ENCODE data around the gene SAMSN1. TPM values are rescaled to one million over a fixed set of nuclear protein-coding genes. Genes with fewer than 3 reads are reported as not detected.

Gene SAMSN1
- total and polyA plus RNA-seq, 9 donors = 1.3 to 8.0 (median 2.0) TPM

DNA sequence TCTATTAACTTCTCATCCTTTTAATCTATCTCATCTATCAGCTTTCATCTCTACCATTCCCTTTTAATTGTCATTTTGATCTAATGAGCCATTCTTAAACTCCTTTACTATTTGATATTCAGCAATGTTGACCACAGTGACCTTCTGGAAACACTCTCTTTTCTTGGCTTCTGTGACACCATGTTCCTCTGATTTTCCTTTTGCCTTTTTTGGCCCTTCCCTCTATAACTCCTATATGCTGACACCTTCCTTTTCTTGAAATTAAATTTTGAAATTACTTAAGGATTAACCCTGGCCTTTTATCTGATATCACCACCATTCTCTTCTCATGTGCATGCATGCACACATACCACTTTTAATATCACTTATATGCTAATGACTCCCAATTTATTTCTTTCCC, 41.2 kb upstream of the SAMSN1 start:
- Histone ChIP-seq H3K9me3 (no peaks in the 10 kb centered on the region), H3K27ac (no peak overlapping the region), H3K27me3 (no peaks in the 10 kb centered on the region), H3K36me3 (no peaks in the 10 kb centered on the region), H3K4me1 (ENCODE audit: insufficient read depth) (no peaks in the 10 kb centered on the region), H3K4me3 (no peak overlapping the region)
- TF ChIP-seq, protein P1, sequence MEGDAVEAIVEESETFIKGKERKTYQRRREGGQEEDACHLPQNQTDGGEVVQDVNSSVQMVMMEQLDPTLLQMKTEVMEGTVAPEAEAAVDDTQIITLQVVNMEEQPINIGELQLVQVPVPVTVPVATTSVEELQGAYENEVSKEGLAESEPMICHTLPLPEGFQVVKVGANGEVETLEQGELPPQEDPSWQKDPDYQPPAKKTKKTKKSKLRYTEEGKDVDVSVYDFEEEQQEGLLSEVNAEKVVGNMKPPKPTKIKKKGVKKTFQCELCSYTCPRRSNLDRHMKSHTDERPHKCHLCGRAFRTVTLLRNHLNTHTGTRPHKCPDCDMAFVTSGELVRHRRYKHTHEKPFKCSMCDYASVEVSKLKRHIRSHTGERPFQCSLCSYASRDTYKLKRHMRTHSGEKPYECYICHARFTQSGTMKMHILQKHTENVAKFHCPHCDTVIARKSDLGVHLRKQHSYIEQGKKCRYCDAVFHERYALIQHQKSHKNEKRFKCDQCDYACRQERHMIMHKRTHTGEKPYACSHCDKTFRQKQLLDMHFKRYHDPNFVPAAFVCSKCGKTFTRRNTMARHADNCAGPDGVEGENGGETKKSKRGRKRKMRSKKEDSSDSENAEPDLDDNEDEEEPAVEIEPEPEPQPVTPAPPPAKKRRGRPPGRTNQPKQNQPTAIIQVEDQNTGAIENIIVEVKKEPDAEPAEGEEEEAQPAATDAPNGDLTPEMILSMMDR (IDR thresholded peaks at IDR 0.05) = no peak
- no peak for TF ChIP-seq POLR2A (IDR thresholded peaks at IDR 0.05)
- no peak for TF ChIP-seq EP300 (IDR thresholded peaks at IDR 0.05)
- intact Hi-C loops (cut with DNase I) = no loop called here
- no peak for DNase-seq

DNA sequence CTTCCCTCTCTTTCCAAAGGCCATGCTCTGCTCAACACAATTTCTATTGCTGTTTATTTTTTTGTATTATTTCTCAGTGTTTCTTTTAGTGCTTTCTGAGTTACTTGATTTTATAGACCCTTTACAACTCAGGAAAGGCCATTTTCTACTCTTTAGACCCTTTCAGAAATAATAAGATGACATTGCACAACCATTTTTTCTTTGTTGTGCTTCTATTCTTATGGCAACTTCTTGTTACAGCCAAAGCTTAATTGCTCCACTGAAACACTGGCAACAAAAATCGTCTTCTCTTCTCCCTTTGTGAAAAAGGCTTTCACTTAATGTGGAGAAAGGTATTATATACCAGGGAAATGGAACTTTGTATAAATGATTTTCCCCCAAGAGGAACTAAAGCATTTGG, 39.0 kb upstream of the SAMSN1 start:
- no peaks in the 10 kb centered on the region for H3K36me3 ChIP-seq
- DNase-seq = no peak
- TF ChIP-seq, protein P1 (IDR thresholded peaks at IDR 0.05) = no peak
- TF ChIP-seq EP300 (IDR thresholded peaks at IDR 0.05) = no peak
- TF ChIP-seq POLR2A (IDR thresholded peaks at IDR 0.05) = no peak
- H3K4me1 ChIP-seq (ENCODE audit: insufficient read depth) = no peaks in the 10 kb centered on the region
- intact Hi-C loops (cut with DNase I) = no loop called here
- no peaks in the 10 kb centered on the region for H3K27me3 ChIP-seq
- no peak overlapping the region for H3K4me3 ChIP-seq
- 60 to 64% (median 63%) methylated on average over 1 of the region's 1 CpG for WGBS, 3 donors
- no peak overlapping the region for H3K27ac ChIP-seq
- no peaks in the 10 kb centered on the region for H3K9me3 ChIP-seq

DNA sequence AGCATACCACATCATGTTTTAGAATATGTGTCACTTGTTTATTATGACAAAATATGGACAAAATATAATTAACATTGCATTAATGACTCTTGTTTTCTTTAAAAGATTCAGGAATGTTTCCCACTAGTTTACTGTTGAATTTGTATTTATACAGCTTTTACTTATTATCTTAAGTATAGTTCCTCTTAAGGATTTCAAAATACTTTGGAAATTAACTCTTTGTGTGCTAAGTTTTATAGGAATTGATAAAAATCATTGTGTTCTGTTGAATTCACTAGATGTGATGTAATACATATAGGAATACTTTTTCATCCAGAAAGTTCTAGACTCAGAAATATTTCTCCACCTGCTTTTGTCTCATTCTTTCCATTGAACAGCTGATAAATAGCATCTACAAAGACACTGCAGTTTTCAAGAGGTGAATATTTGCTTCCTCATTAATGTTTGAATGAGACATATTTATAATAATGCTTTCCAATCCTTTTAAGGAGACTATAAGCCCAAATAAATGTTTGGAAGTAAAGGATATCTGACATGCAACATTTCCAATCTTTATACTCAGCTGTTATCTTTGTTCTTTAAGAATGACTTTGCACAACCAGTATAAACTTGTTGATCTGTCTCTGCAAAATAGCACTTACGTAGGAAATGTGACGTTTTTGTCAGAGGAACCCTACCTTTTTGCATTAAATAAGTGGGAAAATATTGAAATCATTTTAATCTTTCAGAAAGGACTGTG, 38.4 kb upstream of the SAMSN1 start:
- H3K36me3 ChIP-seq = no peaks in the 10 kb centered on the region
- WGBS, 3 donors = 55 to 64% (median 61%) methylated on average over 2 of the region's 2 CpGs
- H3K4me1 ChIP-seq (ENCODE audit: insufficient read depth) = no peaks in the 10 kb centered on the region
- H3K27me3 ChIP-seq = no peaks in the 10 kb centered on the region
- H3K4me3 ChIP-seq = no peak overlapping the region
- TF ChIP-seq, protein P1 (IDR thresholded peaks at IDR 0.05) = no peak
- TF ChIP-seq EP300 (IDR thresholded peaks at IDR 0.05) (no peak), POLR2A (IDR thresholded peaks at IDR 0.05) (no peak)
- H3K9me3 ChIP-seq = no peaks in the 10 kb centered on the region
- DNase-seq = no peak
- no peak overlapping the region for H3K27ac ChIP-seq
- intact Hi-C loops (cut with DNase I) = no loop called here

DNA sequence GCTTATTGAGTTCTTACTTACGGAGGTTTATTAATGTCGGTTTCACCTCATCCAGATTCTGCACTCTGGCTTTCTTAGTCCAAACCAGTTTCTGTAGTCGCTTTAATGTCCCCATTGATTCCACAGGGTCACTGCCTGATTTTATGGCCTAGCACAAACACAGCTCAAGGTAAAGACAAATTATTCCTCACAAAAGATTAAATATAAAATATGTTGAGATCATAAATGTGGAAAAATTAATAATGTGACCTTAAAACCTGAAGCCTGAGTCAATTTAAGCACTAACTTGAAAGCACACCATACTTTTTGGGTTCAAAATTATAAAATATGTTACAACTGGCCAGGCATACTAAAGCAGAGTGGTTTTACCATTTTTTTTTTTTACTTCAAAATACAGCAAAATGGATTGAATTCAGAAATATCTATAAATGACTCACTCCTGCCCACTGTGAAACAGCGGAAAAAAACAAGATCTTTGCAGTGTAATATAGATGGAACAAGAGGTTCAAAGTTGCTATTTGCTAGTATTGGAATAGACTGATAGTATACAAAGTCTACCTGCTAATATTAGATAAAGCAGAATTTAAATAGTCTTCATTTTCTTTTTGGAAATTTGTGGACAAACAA, 37.6 kb upstream of the SAMSN1 start:
- H3K4me1 ChIP-seq (ENCODE audit: insufficient read depth) = no peaks in the 10 kb centered on the region
- no peak for DNase-seq
- intact Hi-C loops (cut with DNase I) = no loop called here
- WGBS, 3 donors = 87 to 92% (median 91%) methylated on average over 4 of the region's 4 CpGs
- H3K36me3 ChIP-seq = no peaks in the 10 kb centered on the region
- no peaks in the 10 kb centered on the region for H3K27me3 ChIP-seq
- no peak overlapping the region for H3K27ac ChIP-seq
- no peak overlapping the region for H3K4me3 ChIP-seq
- H3K9me3 ChIP-seq = no peaks in the 10 kb centered on the region
- TF ChIP-seq POLR2A (IDR thresholded peaks at IDR 0.05) = no peak
- TF ChIP-seq, protein P1 (IDR thresholded peaks at IDR 0.05) = no peak
- TF ChIP-seq EP300 (IDR thresholded peaks at IDR 0.05) = no peak
